HG03060 (cell line): ENCODE data around the gene TNFSF13.
"Not testable (repeated sequence)": the region's sequence is repeated elsewhere in the genome, so short reads cannot be mapped to it uniquely, and the experiment has no call there.

Experiments
- ATAC-seq: cut with Tn5 transposase; IDR thresholded peaks from one replicate; pipeline ENCODE4 v1.9.1; 2021; ENCODE audit warnings: low read depth, moderate number of reproducible peaks; ENCODE audit not compliant: unreplicated experiment

The TNFSF13 gene

GRCh38 chr17:7589204-7589868 lies 30.8 kb downstream of the TNFSF13 start:
- ATAC-seq: no peak

GRCh38 chr17:7589891-7590691 lies 31.5 kb downstream of the TNFSF13 start, which contains the start of gene SOX15:
SOX15 (minus strand) TSS chr17:7590094; CDS start chr17:7589676, 418 bp downstream.
- no peak for ATAC-seq

- no peak for ATAC-seq
These were observed 32.2 kb downstream of the TNFSF13 start for GRCh38 chr17:7590743-7591142.

- ATAC-seq: no peak
These were observed 33.0 kb downstream of the TNFSF13 start for GRCh38 chr17:7591596-7591995.

GRCh38 chr17:7592422-7593021 lies 34.0 kb downstream of the TNFSF13 start:
- no peak for ATAC-seq

- no peak for ATAC-seq
These were observed 34.7 kb downstream of the TNFSF13 start for GRCh38 chr17:7593296-7593695.

- not testable (repeated sequence) for ATAC-seq
These were observed 39.0 kb downstream of the TNFSF13 start for GRCh38 chr17:7597561-7597960.

GRCh38 chr17:7606280-7606679 lies 47.7 kb downstream of the TNFSF13 start:
- no peak for ATAC-seq

GRCh38 chr17:7610641-7611040 lies 52.1 kb downstream of the TNFSF13 start:
- ATAC-seq: no peak
